ENCODE data around the gene CENPV.

Gene CENPV

GRCh38 chr17:16383772-16384287 lies 30.6 kb upstream of the CENPV start:
- no peak for TF ChIP-seq EZH2 (IDR thresholded peaks at IDR 0.05)
- TF ChIP-seq POLR2AphosphoS5 (IDR thresholded peaks at IDR 0.05; ENCODE audit: borderline replicate concordance, low read depth, low read length): no peak
- no peak for TF ChIP-seq FOXP2 (optimal IDR thresholded peaks at IDR 0.05; ENCODE audit: control extremely low read depth, extremely low read length, insufficient read depth)
- H3K9ac ChIP-seq (ENCODE audit: insufficient read length): no peak overlapping the region
- peaks cover 25% of the 10 kb centered on the region for H3K36me3 ChIP-seq (ENCODE audit: insufficient read depth, low read length)
- DNase-seq (ENCODE audit: low read depth, low spot score): no peak
- 0 out of 2 replicates have a peak overlapping the region, but pooled peaks have one; percentile 11 for H3K27ac ChIP-seq
- H3K9me3 ChIP-seq (ENCODE audit: low read depth, low read length): no peaks in the 10 kb centered on the region
- no peak overlapping the region for H3K4me3 ChIP-seq

GRCh38 chr17:16383216-16383615 lies 29.9 kb upstream of the CENPV start:
- no peaks in the 10 kb centered on the region for H3K9me3 ChIP-seq (ENCODE audit: low read depth, low read length)
- H3K9ac ChIP-seq (ENCODE audit: insufficient read length): no peak overlapping the region
- H3K36me3 ChIP-seq (ENCODE audit: insufficient read depth, low read length): peaks cover 25% of the 10 kb centered on the region
- TF ChIP-seq POLR2AphosphoS5 (IDR thresholded peaks at IDR 0.05; ENCODE audit: borderline replicate concordance, low read depth, low read length) (no peak), FOXP2 (optimal IDR thresholded peaks at IDR 0.05; ENCODE audit: control extremely low read depth, extremely low read length, insufficient read depth) (no peak), EZH2 (IDR thresholded peaks at IDR 0.05) (no peak)
- no peak overlapping the region for H3K4me3 ChIP-seq
- no peak overlapping the region for H3K27ac ChIP-seq
- no peak for DNase-seq (ENCODE audit: low read depth, low spot score)

- no peaks in the 10 kb centered on the region for H3K9me3 ChIP-seq (ENCODE audit: low read depth, low read length)
- TF ChIP-seq EZH2 (IDR thresholded peaks at IDR 0.05) (no peak), POLR2AphosphoS5 (IDR thresholded peaks at IDR 0.05; ENCODE audit: borderline replicate concordance, low read depth, low read length) (no peak), FOXP2 (optimal IDR thresholded peaks at IDR 0.05; ENCODE audit: control extremely low read depth, extremely low read length, insufficient read depth) (no peak)
- DNase-seq (ENCODE audit: low read depth, low spot score): no peak
- peak overlapping the region; percentile 97; the same call in 1 of the 2 replicates for H3K27ac ChIP-seq
- H3K4me3 ChIP-seq: peak overlapping the region; percentile 98
- H3K9ac ChIP-seq (ENCODE audit: insufficient read length): peak overlapping the region; percentile 98
- peaks cover 25% of the 10 kb centered on the region for H3K36me3 ChIP-seq (ENCODE audit: insufficient read depth, low read length)
Observed at GRCh38 chr17:16381496-16381820, 28.2 kb upstream of the CENPV start.

- peak; percentile 79 for DNase-seq (ENCODE audit: low read depth, low spot score)
- H3K27ac ChIP-seq: peak within 1 kb of the TSS; percentile 97
- H3K36me3 ChIP-seq (ENCODE audit: insufficient read depth, low read length): peaks cover 25% of the 10 kb centered on the region
- peak within 1 kb of the TSS; percentile 98 for H3K4me3 ChIP-seq
- no peaks in the 10 kb centered on the region for H3K9me3 ChIP-seq (ENCODE audit: low read depth, low read length)
- TF ChIP-seq FOXP2 (optimal IDR thresholded peaks at IDR 0.05; ENCODE audit: control extremely low read depth, extremely low read length, insufficient read depth): no peak
- no peak for TF ChIP-seq EZH2 (IDR thresholded peaks at IDR 0.05)
- TF ChIP-seq POLR2AphosphoS5 (IDR thresholded peaks at IDR 0.05; ENCODE audit: borderline replicate concordance, low read depth, low read length): peak; percentile 98
- peak within 1 kb of the TSS; percentile 98 for H3K9ac ChIP-seq (ENCODE audit: insufficient read length)
Observed at GRCh38 chr17:16380640-16381495, 27.6 kb upstream of the CENPV start, which contains the start of gene UBB. Gene UBB, plus strand, starts transcription at chr17:16381091. Its CDS starts 817 bp downstream, at chr17:16381908.

GRCh38 chr17:16379654-16380053 lies 26.4 kb upstream of the CENPV start:
- Histone ChIP-seq H3K9me3 (ENCODE audit: low read depth, low read length) (no peaks in the 10 kb centered on the region), H3K36me3 (ENCODE audit: insufficient read depth, low read length) (peaks cover 25% of the 10 kb centered on the region), H3K9ac (ENCODE audit: insufficient read length) (no peak overlapping the region), H3K27ac (no peak overlapping the region), H3K4me3 (no peak overlapping the region)
- DNase-seq (ENCODE audit: low read depth, low spot score): no peak
- TF ChIP-seq EZH2 (IDR thresholded peaks at IDR 0.05) (no peak), POLR2AphosphoS5 (IDR thresholded peaks at IDR 0.05; ENCODE audit: borderline replicate concordance, low read depth, low read length) (no peak), FOXP2 (optimal IDR thresholded peaks at IDR 0.05; ENCODE audit: control extremely low read depth, extremely low read length, insufficient read depth) (no peak)

GRCh38 chr17:16378636-16379282 lies 25.5 kb upstream of the CENPV start:
- H3K9me3 ChIP-seq (ENCODE audit: low read depth, low read length): no peaks in the 10 kb centered on the region
- no peak overlapping the region for H3K9ac ChIP-seq (ENCODE audit: insufficient read length)
- H3K27ac ChIP-seq: no peak overlapping the region
- H3K36me3 ChIP-seq (ENCODE audit: insufficient read depth, low read length): peaks cover 22% of the 10 kb centered on the region
- no peak for DNase-seq (ENCODE audit: low read depth, low spot score)
- H3K4me3 ChIP-seq: no peak overlapping the region
- TF ChIP-seq POLR2AphosphoS5 (IDR thresholded peaks at IDR 0.05; ENCODE audit: borderline replicate concordance, low read depth, low read length): no peak
- TF ChIP-seq EZH2 (IDR thresholded peaks at IDR 0.05): no peak
- TF ChIP-seq FOXP2 (optimal IDR thresholded peaks at IDR 0.05; ENCODE audit: control extremely low read depth, extremely low read length, insufficient read depth): no peak

GRCh38 chr17:16377941-16378341 lies 24.7 kb upstream of the CENPV start:
- Histone ChIP-seq H3K4me3 (no peak overlapping the region), H3K36me3 (ENCODE audit: insufficient read depth, low read length) (peaks cover 14% of the 10 kb centered on the region), H3K27ac (no peak overlapping the region), H3K9me3 (ENCODE audit: low read depth, low read length) (no peaks in the 10 kb centered on the region), H3K9ac (ENCODE audit: insufficient read length) (no peak overlapping the region)
- TF ChIP-seq EZH2 (IDR thresholded peaks at IDR 0.05) (no peak), POLR2AphosphoS5 (IDR thresholded peaks at IDR 0.05; ENCODE audit: borderline replicate concordance, low read depth, low read length) (no peak), FOXP2 (optimal IDR thresholded peaks at IDR 0.05; ENCODE audit: control extremely low read depth, extremely low read length, insufficient read depth) (no peak)
- DNase-seq (ENCODE audit: low read depth, low spot score): no peak
